Progenitor cell of endocrine pancreas (in vitro differentiated cells): ENCODE measurements around the gene CELSR1. TPM values are rescaled to one million over a fixed set of nuclear protein-coding genes. Genes with fewer than 3 reads are reported as not detected.

ENCODE experiments used
- DNase-seq: peaks from one replicate; pipeline ENCODE4 v3.0.0; 2021; ENCODE audit warnings: low spot score; ENCODE audit not compliant: unreplicated experiment
- H3K27ac Mint-ChIP-seq: 2 replicates; pipeline ENCODE4 v1.8.0; 2021; ENCODE audit warnings: mild to moderate bottlenecking, moderate library complexity, mixed read lengths
- H3K27me3 Mint-ChIP-seq: 2 replicates; pipeline ENCODE4 v1.8.0; 2021; ENCODE audit warnings: mixed read lengths
- H3K36me3 Mint-ChIP-seq: 2 replicates; pipeline ENCODE4 v1.8.0; 2022; ENCODE audit warnings: mixed read lengths; ENCODE audit not compliant: insufficient read depth
- H3K4me1 Mint-ChIP-seq: 2 replicates; pipeline ENCODE4 v1.8.0; 2021; ENCODE audit warnings: low read depth, mixed read lengths
- H3K4me3 Mint-ChIP-seq: 2 replicates; pipeline ENCODE4 v1.8.0; 2021; ENCODE audit warnings: low read depth, mild to moderate bottlenecking, moderate library complexity, mixed read lengths
- H3K9me3 Mint-ChIP-seq: 2 replicates; pipeline ENCODE4 v1.8.0; 2021; ENCODE audit warnings: low read depth, mixed read lengths
- CTCF ChIP-seq: fragments of 200-600 bp; sonication (generic); IDR thresholded peaks from one replicate; pipeline ENCODE4 v1.5.0; 2021; ENCODE audit warnings: antibody characterized with exemption, mild to moderate bottlenecking; ENCODE audit not compliant: unreplicated experiment
- total RNA-seq: library from RNA; stranded (reverse); gene quantifications from 2 replicates; pipeline ENCODE4 v1.2.1, GENCODE V29; 2021

The CELSR1 gene
- total RNA-seq, 1 donor from 2014 or later, result 20.9 TPM

- H3K27ac Mint-ChIP-seq, result no peak overlapping the region
- H3K4me1 Mint-ChIP-seq, result no peaks in the 10 kb centered on the region
- H3K27me3 Mint-ChIP-seq, result no peaks in the 10 kb centered on the region
- H3K9me3 Mint-ChIP-seq, result no peaks in the 10 kb centered on the region
- peaks cover 15% of the 10 kb centered on the region for H3K36me3 Mint-ChIP-seq
- DNase-seq, result no peak
- no peak for TF ChIP-seq CTCF
- H3K4me3 Mint-ChIP-seq, result no peak overlapping the region
Measured at GRCh38 chr22:46352276-46352675, 185.1 kb downstream of the CELSR1 start.

- no peak for TF ChIP-seq CTCF
- H3K27me3 Mint-ChIP-seq, result no peaks in the 10 kb centered on the region
- H3K27ac Mint-ChIP-seq, result no peak overlapping the region
- peaks cover 15% of the 10 kb centered on the region for H3K36me3 Mint-ChIP-seq
- no peak overlapping the region for H3K4me3 Mint-ChIP-seq
- no peaks in the 10 kb centered on the region for H3K4me1 Mint-ChIP-seq
- H3K9me3 Mint-ChIP-seq, result no peaks in the 10 kb centered on the region
- no peak for DNase-seq
Measured at GRCh38 chr22:46351767-46352166, 185.7 kb downstream of the CELSR1 start.

GRCh38 chr22:46351131-46351735 lies 186.2 kb downstream of the CELSR1 start:
- peaks cover 15% of the 10 kb centered on the region for H3K36me3 Mint-ChIP-seq

GRCh38 chr22:46350646-46351045 lies 186.8 kb downstream of the CELSR1 start:
- H3K9me3 Mint-ChIP-seq, result no peaks in the 10 kb centered on the region
- H3K27ac Mint-ChIP-seq, result no peak overlapping the region
- H3K27me3 Mint-ChIP-seq, result no peaks in the 10 kb centered on the region
- no peak for TF ChIP-seq CTCF
- DNase-seq, result no peak
- peaks cover 18% of the 10 kb centered on the region for H3K36me3 Mint-ChIP-seq
- H3K4me1 Mint-ChIP-seq, result no peaks in the 10 kb centered on the region
- H3K4me3 Mint-ChIP-seq, result no peak overlapping the region

More at GRCh38 chr22:46351131-46351735, 186.2 kb downstream of the CELSR1 start:
- no peaks in the 10 kb centered on the region for H3K27me3 Mint-ChIP-seq
- no peaks in the 10 kb centered on the region for H3K4me1 Mint-ChIP-seq
- DNase-seq, result no peak
- no peak overlapping the region for H3K27ac Mint-ChIP-seq
- TF ChIP-seq CTCF, result no peak
- H3K9me3 Mint-ChIP-seq, result no peaks in the 10 kb centered on the region
- no peak overlapping the region for H3K4me3 Mint-ChIP-seq

GRCh38 chr22:46350121-46350520 lies 187.3 kb downstream of the CELSR1 start:
- Mint-ChIP-seq H3K4me1 (no peaks in the 10 kb centered on the region), H3K36me3 (peaks cover 17% of the 10 kb centered on the region), H3K9me3 (no peaks in the 10 kb centered on the region)

More at GRCh38 chr22:46350121-46350520, 187.3 kb downstream of the CELSR1 start:
- Mint-ChIP-seq H3K27ac (no peak overlapping the region), H3K27me3 (no peaks in the 10 kb centered on the region), H3K4me3 (no peak overlapping the region)
- TF ChIP-seq CTCF, result no peak
- DNase-seq, result no peak
